GM12892 (cell line): ENCODE results near the gene GBF1.

Experiments used
- POLR2A ChIP-seq: IDR thresholded peaks from 2 replicates; pipeline ENCODE4 v1.6.1; 2011; ENCODE audit warnings: low read depth, low read length, control low read depth
- POLR2AphosphoS5 ChIP-seq: IDR thresholded peaks from 2 replicates; pipeline ENCODE4 v1.6.1; 2011; ENCODE audit warnings: low read depth, low read length, control low read depth
- TAF1 ChIP-seq: IDR thresholded peaks from 2 replicates; pipeline ENCODE4 v1.6.1; 2011; ENCODE audit warnings: low read depth, mild to moderate bottlenecking, control low read depth, low read length, borderline replicate concordance

GRCh38 chr10:102283488-102283887 is 38.2 kb downstream of the GBF1 start:
- TF ChIP-seq TAF1 (no peak), POLR2AphosphoS5 (no peak), POLR2A (no peak)
